PFSK-1 (cell line): Measurements from ENCODE around the gene MMP12.

Source experiments
- FOXP2 ChIP-seq: optimal IDR thresholded peaks from 2 replicates; pipeline ENCODE3; 2011; ENCODE audit warnings: borderline replicate concordance, control low read depth, inconsistent platforms; ENCODE audit not compliant: insufficient read depth; ENCODE audit errors: extremely low read length, extremely low read depth
- POLR2AphosphoS5 ChIP-seq: IDR thresholded peaks from 2 replicates; pipeline ENCODE4 v1.6.1; 2012; ENCODE audit warnings: low read depth, mild to moderate bottlenecking, control low read depth, low read length, moderate library complexity
- REST ChIP-seq, 2 experiments: IDR thresholded peaks; 2 replicates each; pipeline versions ENCODE4 v1.6.1 to v1.8.0; 2011 to 2012; ENCODE audit warnings: low read depth in 2 of 2, low read length in 2 of 2, control low read depth in 1 of 2, inconsistent platforms in 1 of 2, mild to moderate bottlenecking in 1 of 2, moderate library complexity in 1 of 2; ENCODE audit not compliant: insufficient read depth in 1 of 2
- SIN3A ChIP-seq: IDR thresholded peaks from 2 replicates; pipeline ENCODE4 v1.6.1; 2012; ENCODE audit warnings: mild to moderate bottlenecking, low read length, moderate library complexity, borderline replicate concordance; ENCODE audit not compliant: insufficient read depth
- TAF1 ChIP-seq: IDR thresholded peaks from 2 replicates; pipeline ENCODE4 v1.6.1; 2012; ENCODE audit warnings: low read length, control low read depth, borderline replicate concordance; ENCODE audit not compliant: insufficient read depth

Gene MMP12

DNA sequence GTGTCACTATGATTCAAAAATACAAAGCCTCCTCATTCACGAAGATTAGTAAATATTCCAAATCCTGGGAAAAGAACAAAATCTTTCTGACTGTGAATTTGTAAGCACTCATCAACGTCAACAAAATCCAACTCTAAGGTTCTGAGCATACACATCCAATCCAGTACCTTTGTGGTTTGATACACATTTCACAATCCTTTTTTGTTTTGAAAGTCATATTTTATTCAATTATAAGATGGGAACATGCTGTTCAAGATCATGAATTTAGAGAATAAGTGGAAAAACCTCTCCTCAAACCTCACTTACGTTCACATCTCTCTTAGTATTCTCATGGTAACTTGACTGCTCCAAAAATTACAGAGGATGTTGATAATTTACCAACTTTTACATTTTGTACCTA, 21.7 kb downstream of the MMP12 start:
- TF ChIP-seq SIN3A (no peak), TAF1 (no peak), REST (IDR thresholded peaks at IDR 0.05; ENCODE audit: insufficient read depth in 1 of 2, low read depth in 2 of 2, low read length in 2 of 2) (no peak), POLR2AphosphoS5 (no peak), FOXP2 (no peak)

GRCh38 chr11:102850973-102851745, 23.6 kb downstream of the MMP12 start:
- TF ChIP-seq POLR2AphosphoS5 (no peak), FOXP2 (no peak), SIN3A (no peak), TAF1 (no peak), REST (IDR thresholded peaks at IDR 0.05; ENCODE audit: insufficient read depth in 1 of 2, low read depth in 2 of 2, low read length in 2 of 2) (no peak)

DNA sequence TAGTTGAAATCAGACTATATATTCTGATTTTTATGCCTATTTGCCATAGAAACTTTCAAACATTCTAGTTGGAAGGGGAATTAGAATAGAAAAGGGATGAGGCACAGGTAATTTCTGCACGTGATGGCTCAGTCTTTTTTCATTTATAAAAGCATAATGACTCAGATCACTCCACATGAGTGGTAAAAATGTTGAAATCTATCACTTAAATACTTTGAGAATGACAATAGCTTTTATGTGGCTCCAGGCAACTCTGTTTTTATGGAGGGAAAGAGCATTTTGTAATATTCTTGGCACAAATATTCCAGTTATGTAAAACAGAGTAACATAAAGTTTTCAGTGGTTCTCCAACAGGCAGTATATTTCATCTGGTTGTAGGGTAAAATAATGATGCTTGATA, 25.5 kb downstream of the MMP12 start:
- TF ChIP-seq POLR2AphosphoS5, result no peak
- no peak for TF ChIP-seq FOXP2
- TF ChIP-seq REST (IDR thresholded peaks at IDR 0.05; ENCODE audit: insufficient read depth in 1 of 2, low read depth in 2 of 2, low read length in 2 of 2), result no peak
- TF ChIP-seq SIN3A, result no peak
- TF ChIP-seq TAF1, result no peak

GRCh38 chr11:102846292-102846691, 28.5 kb downstream of the MMP12 start:
- TF ChIP-seq REST (IDR thresholded peaks at IDR 0.05; ENCODE audit: insufficient read depth in 1 of 2, low read depth in 2 of 2, low read length in 2 of 2) (no peak), TAF1 (no peak), POLR2AphosphoS5 (no peak), SIN3A (no peak), FOXP2 (no peak)

DNA sequence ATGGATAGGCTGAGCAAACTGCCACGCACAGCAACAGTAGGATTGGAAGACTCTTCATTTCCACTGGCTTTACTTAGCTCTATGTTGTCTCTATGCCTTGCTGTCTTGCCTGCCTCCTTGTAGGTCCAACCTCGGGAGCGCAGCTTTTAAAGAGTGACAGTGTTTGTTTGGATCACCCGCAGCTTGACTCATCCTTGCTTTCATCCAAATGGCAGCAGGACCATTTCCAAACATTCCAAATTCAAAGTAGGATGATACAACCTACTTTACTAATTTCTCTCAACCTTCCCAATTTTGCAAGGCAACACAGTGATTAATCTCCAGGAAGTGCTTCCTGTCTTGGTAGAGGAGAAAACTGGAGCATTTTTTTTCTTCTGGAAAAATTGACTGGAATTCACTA, 31.3 kb downstream of the MMP12 start, which contains the start of gene MMP3:
Gene MMP3, minus strand, starts transcription at position 121 of the 400 bp plus-strand sequence. Its CDS starts 63 bp downstream, at position 58.
- TF ChIP-seq FOXP2, result no peak
- no peak for TF ChIP-seq POLR2AphosphoS5
- no peak for TF ChIP-seq TAF1
- no peak for TF ChIP-seq SIN3A
- no peak for TF ChIP-seq REST (IDR thresholded peaks at IDR 0.05; ENCODE audit: insufficient read depth in 1 of 2, low read depth in 2 of 2, low read length in 2 of 2)
